RWPE2 (cell line): Measurements from ENCODE around the gene VPS35L.

Experiments used
- ATAC-seq: fragments of 200-7000 bp; cut with Tn5 transposase; 3 replicates; pipeline ENCODE4 v1.9.1; 2021; ENCODE audit warnings: low read depth
- DNase-seq: peaks from one replicate; pipeline ENCODE4 v3.0.0-alpha.2; 2020; ENCODE audit warnings: low spot score
- H3K27ac ChIP-seq: fragments of 450-650 bp; 2 replicates; pipeline ENCODE4 v1.5.1; 2017; ENCODE audit warnings: mild to moderate bottlenecking; ENCODE audit not compliant: poor library complexity, severe bottlenecking
- H3K27me3 ChIP-seq: fragments of 250-450 bp; sonication (Bioruptor Pico); 2 replicates; pipeline ENCODE4 v1.5.1; 2021; ENCODE audit warnings: mild to moderate bottlenecking, moderate library complexity; ENCODE audit not compliant: insufficient read depth, poor library complexity, severe bottlenecking
- H3K36me3 ChIP-seq: fragments of 250-450 bp; sonication (Bioruptor Pico); 2 replicates; pipeline ENCODE4 v1.5.1; 2020; ENCODE audit warnings: low read depth, mild to moderate bottlenecking, moderate library complexity
- H3K4me1 ChIP-seq: fragments of 250-450 bp; sonication (Bioruptor Pico); 2 replicates; pipeline ENCODE4 v1.5.1; 2021; ENCODE audit warnings: mild to moderate bottlenecking, moderate library complexity; ENCODE audit not compliant: insufficient read depth, poor library complexity, severe bottlenecking
- H3K4me3 ChIP-seq: fragments of 250-450 bp; sonication (Bioruptor Pico); 2 replicates; pipeline ENCODE4 v1.5.1; 2021; ENCODE audit warnings: mild to moderate bottlenecking, moderate library complexity; ENCODE audit not compliant: severe bottlenecking
- H3K9me3 ChIP-seq: fragments of 250-450 bp; sonication (Bioruptor Pico); 2 replicates; pipeline ENCODE4 v1.5.1; 2021; ENCODE audit warnings: mild to moderate bottlenecking, moderate library complexity; ENCODE audit not compliant: severe bottlenecking
- TF ChIP-seq, protein P1 (sequence below): fragments of 450-650 bp; IDR thresholded peaks from one replicate; pipeline ENCODE4 v1.5.1; 2017; ENCODE audit warnings: mild to moderate bottlenecking, moderate library complexity; ENCODE audit not compliant: poor library complexity, severe bottlenecking

The VPS35L gene, protein sequence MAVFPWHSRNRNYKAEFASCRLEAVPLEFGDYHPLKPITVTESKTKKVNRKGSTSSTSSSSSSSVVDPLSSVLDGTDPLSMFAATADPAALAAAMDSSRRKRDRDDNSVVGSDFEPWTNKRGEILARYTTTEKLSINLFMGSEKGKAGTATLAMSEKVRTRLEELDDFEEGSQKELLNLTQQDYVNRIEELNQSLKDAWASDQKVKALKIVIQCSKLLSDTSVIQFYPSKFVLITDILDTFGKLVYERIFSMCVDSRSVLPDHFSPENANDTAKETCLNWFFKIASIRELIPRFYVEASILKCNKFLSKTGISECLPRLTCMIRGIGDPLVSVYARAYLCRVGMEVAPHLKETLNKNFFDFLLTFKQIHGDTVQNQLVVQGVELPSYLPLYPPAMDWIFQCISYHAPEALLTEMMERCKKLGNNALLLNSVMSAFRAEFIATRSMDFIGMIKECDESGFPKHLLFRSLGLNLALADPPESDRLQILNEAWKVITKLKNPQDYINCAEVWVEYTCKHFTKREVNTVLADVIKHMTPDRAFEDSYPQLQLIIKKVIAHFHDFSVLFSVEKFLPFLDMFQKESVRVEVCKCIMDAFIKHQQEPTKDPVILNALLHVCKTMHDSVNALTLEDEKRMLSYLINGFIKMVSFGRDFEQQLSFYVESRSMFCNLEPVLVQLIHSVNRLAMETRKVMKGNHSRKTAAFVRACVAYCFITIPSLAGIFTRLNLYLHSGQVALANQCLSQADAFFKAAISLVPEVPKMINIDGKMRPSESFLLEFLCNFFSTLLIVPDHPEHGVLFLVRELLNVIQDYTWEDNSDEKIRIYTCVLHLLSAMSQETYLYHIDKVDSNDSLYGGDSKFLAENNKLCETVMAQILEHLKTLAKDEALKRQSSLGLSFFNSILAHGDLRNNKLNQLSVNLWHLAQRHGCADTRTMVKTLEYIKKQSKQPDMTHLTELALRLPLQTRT

DNA sequence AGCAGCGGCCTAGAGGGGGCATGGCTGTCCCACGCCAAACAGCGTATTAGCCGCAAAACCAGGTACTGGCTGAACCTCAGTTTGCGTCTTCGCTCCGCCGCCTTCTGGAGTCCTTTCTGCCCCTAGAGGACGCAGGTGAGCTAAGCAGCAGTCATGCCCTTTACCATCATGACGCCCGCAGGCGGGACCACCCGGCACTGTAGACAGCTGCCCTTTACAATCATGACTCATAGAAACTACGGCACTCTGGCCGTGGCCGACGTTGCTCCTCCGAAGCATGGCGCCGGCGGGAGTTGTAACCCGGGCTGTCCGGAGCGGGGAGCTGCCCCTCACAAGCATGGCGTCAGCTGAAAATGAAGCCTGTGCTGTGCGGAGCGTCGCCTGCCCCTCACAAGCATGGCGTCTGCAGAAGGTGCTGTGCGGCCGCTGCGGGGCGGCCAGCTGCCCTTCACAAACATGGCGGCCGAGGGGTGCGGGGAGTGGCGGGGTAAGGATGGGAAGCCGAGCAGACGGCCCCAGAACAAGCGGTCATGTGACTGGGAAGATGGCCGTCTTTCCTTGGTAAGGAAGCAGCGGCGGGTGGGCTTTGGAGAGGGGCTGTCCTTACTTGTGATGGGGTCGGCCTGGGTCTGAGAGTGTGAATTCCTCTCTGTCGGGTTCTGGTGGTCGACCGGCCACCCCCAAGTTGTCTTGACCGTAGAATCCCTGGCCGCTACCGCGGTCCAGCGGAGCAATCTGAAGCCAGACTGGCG, at the start of gene VPS35L:
Gene VPS35L, plus strand, starts transcription at position 518 of the 752 bp plus-strand sequence. Its CDS starts 27 bp downstream, at position 545.
- Histone ChIP-seq H3K27ac (peak within 1 kb of the TSS; percentile 31), H3K36me3 (peaks cover 17% of the 10 kb centered on the region), H3K4me3 (peak within 1 kb of the TSS; percentile 38), H3K4me1 (peaks cover 4% of the 10 kb centered on the region), H3K9me3 (no peaks in the 10 kb centered on the region), H3K27me3 (no peaks in the 10 kb centered on the region)
- DNase-seq (peak; percentile 96), ATAC-seq (peak; percentile 99)
- TF ChIP-seq, protein P1, sequence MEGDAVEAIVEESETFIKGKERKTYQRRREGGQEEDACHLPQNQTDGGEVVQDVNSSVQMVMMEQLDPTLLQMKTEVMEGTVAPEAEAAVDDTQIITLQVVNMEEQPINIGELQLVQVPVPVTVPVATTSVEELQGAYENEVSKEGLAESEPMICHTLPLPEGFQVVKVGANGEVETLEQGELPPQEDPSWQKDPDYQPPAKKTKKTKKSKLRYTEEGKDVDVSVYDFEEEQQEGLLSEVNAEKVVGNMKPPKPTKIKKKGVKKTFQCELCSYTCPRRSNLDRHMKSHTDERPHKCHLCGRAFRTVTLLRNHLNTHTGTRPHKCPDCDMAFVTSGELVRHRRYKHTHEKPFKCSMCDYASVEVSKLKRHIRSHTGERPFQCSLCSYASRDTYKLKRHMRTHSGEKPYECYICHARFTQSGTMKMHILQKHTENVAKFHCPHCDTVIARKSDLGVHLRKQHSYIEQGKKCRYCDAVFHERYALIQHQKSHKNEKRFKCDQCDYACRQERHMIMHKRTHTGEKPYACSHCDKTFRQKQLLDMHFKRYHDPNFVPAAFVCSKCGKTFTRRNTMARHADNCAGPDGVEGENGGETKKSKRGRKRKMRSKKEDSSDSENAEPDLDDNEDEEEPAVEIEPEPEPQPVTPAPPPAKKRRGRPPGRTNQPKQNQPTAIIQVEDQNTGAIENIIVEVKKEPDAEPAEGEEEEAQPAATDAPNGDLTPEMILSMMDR, result peak; percentile 88

GRCh38 chr16:19506965-19507364, 48.5 kb upstream of the VPS35L start:
- no peaks in the 10 kb centered on the region for H3K4me1 ChIP-seq
- H3K9me3 ChIP-seq, result no peaks in the 10 kb centered on the region
- no peaks in the 10 kb centered on the region for H3K27me3 ChIP-seq
- no peak overlapping the region for H3K27ac ChIP-seq
- H3K4me3 ChIP-seq, result no peak overlapping the region
- ATAC-seq (no peak), DNase-seq (no peak)
- TF ChIP-seq, protein P1, result no peak
- peaks cover 90% of the 10 kb centered on the region for H3K36me3 ChIP-seq

- no peaks in the 10 kb centered on the region for H3K27me3 ChIP-seq
- TF ChIP-seq, protein P1, result no peak
- H3K27ac ChIP-seq, result no peak overlapping the region
- DNase-seq (no peak), ATAC-seq (no peak)
- no peaks in the 10 kb centered on the region for H3K4me1 ChIP-seq
- peaks cover 90% of the 10 kb centered on the region for H3K36me3 ChIP-seq
- no peaks in the 10 kb centered on the region for H3K9me3 ChIP-seq
- no peak overlapping the region for H3K4me3 ChIP-seq
Observed at GRCh38 chr16:19507867-19508266, 47.6 kb upstream of the VPS35L start.

DNA sequence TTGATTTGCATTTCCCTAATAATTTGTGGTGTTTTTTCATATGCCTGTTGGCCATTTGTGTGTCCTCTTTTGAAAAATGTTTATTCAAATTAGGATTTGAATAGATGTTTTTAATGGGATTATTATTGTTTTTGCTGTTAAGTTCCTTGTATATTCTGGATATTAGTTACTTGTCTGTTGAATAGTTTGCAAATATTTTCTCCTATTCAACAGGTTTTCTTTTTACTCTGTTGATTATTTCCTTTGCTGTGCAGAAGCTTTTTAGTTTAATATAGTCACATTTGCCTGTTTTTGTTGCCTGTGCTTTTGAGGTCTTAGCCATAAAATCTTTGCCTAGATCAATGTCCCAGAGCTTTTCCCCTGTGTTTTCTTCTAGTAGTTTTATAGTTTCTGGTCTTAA, 43.2 kb upstream of the VPS35L start:
- Histone ChIP-seq H3K27ac (no peak overlapping the region), H3K4me3 (no peak overlapping the region), H3K9me3 (no peaks in the 10 kb centered on the region), H3K27me3 (no peaks in the 10 kb centered on the region), H3K36me3 (peaks cover 88% of the 10 kb centered on the region), H3K4me1 (peaks cover 4% of the 10 kb centered on the region)
- DNase-seq (no peak), ATAC-seq (no peak)
- TF ChIP-seq, protein P1, result no peak
